Liver (tissue), 9 donors: ENCODE results near the gene RNASEH2A. TPM values are rescaled to one million over a fixed set of nuclear protein-coding genes. Genes with fewer than 3 reads are reported as not detected.

ENCODE experiments used
- DNase-seq: peaks from one replicate; pipeline ENCODE4 v3.0.0-alpha.2; 2017; ENCODE audit warnings: low spot score
- H3K27ac ChIP-seq, 2 donors: one replicate each; pipeline ENCODE4 v1.7.0; 2013; ENCODE audit warnings: inconsistent platforms in 2 of 2, low read length in 2 of 2, control low read depth in 1 of 2, low read depth in 1 of 2, mild to moderate bottlenecking in 1 of 2
- H3K27me3 ChIP-seq, 4 donors: one replicate each; pipeline versions ENCODE4 v1.6.1 to v1.7.0; 2013; ENCODE audit warnings: low read length in 3 of 4, inconsistent platforms in 1 of 4, mild to moderate bottlenecking in 1 of 4, moderate library complexity in 1 of 4; ENCODE audit not compliant: control insufficient read depth in 4 of 4, insufficient read depth in 4 of 4
- H3K36me3 ChIP-seq, 4 donors: one replicate each; pipeline versions ENCODE4 v1.6.1 to v1.7.0; 2013; ENCODE audit warnings: low read length in 3 of 4, mild to moderate bottlenecking in 3 of 4, low read depth in 1 of 4, moderate library complexity in 1 of 4; ENCODE audit not compliant: control insufficient read depth in 4 of 4, insufficient read depth in 3 of 4
- H3K4me1 ChIP-seq, 4 donors: one replicate each; pipeline versions ENCODE4 v1.6.1 to v1.7.0; 2013; ENCODE audit warnings: low read length in 3 of 4, mild to moderate bottlenecking in 3 of 4, moderate library complexity in 1 of 4; ENCODE audit not compliant: control insufficient read depth in 4 of 4, insufficient read depth in 4 of 4
- H3K4me3 ChIP-seq, 3 donors: one replicate each; pipeline versions ENCODE4 v1.6.1 to v1.7.0; 2013; ENCODE audit warnings: low read length in 3 of 3, control low read depth in 1 of 3, low read depth in 1 of 3, mild to moderate bottlenecking in 1 of 3
- H3K9ac ChIP-seq, 2 donors: one replicate each; pipeline ENCODE4 v1.7.0; 2013; ENCODE audit warnings: low read length in 2 of 2, mild to moderate bottlenecking in 2 of 2, moderate library complexity in 2 of 2, control low read depth in 1 of 2, low read depth in 1 of 2
- H3K9me3 ChIP-seq, 4 donors: one replicate each; pipeline versions ENCODE4 v1.6.1 to v1.7.0; 2013; ENCODE audit warnings: low read length in 3 of 4; ENCODE audit not compliant: control insufficient read depth in 4 of 4
- CTCF ChIP-seq: fragments of 150-350 bp; IDR thresholded peaks from 2 replicates; pipeline ENCODE4 v1.5.1; 2017; ENCODE audit warnings: improper control_type of control experiment, low read depth, low read length; ENCODE audit not compliant: missing input control
- EGR1 ChIP-seq, 2 donors: IDR thresholded peaks; 2 replicates each; pipeline ENCODE4 v1.6.1; 2016 to 2018; ENCODE audit warnings: antibody characterized with exemption in 2 of 2, low read depth in 2 of 2
- HNF4A ChIP-seq, 2 donors: conservative IDR thresholded peaks; 2 replicates each; pipeline ENCODE4 v1.6.1; 2016; ENCODE audit warnings: antibody characterized with exemption in 2 of 2, mild to moderate bottlenecking in 2 of 2
- RAD21 ChIP-seq, 2 donors: IDR thresholded peaks; 2 replicates each; pipeline ENCODE4 v1.6.1; 2016; ENCODE audit warnings: antibody characterized with exemption in 2 of 2, mild to moderate bottlenecking in 2 of 2
- REST ChIP-seq: IDR thresholded peaks from 2 replicates; pipeline ENCODE4 v1.6.1; 2016; ENCODE audit warnings: antibody characterized with exemption, mild to moderate bottlenecking
- RXRA ChIP-seq, 2 donors: IDR thresholded peaks; 2 replicates each; pipeline ENCODE4 v1.6.1; 2017 to 2018; ENCODE audit warnings: antibody characterized with exemption in 2 of 2, mild to moderate bottlenecking in 1 of 2
- SP1 ChIP-seq: IDR thresholded peaks from 2 replicates; pipeline ENCODE4 v1.6.1; 2018; ENCODE audit warnings: antibody characterized with exemption, mild to moderate bottlenecking
- WGBS: extraction: QIAGEN DNeasy Blood & Tissue Kit; methylation state at CpG from one replicate; pipeline ENCODE4 v1.1.7; 2013; 5-methylcytosine and 5-hydroxymethylcytosine counted together
- polyA plus RNA-seq, 2 donors: library from polyadenylated mRNA; stranded (reverse) in 1 of 2; unstranded in 1 of 2; fragments of 200-250 nt in 1 of 2; fragments of >200 nt in 1 of 2; fragmentation: Nextera tagmentation in 1 of 2; extraction: Ambion mirVana in 1 of 2; gene quantifications; one replicate each; pipeline versions ENCODE4 v1.2.1 to v1.2.3, GENCODE V29; 2013 to 2015
- total RNA-seq, 2 donors: library from RNA; depleted of rRNA; stranded (reverse); fragments of >200 nt; gene quantifications; one replicate each; pipeline ENCODE4 v1.2.3, GENCODE V29; 2014
- TF ChIP-seq, protein P1 (sequence below): IDR thresholded peaks from 2 replicates; pipeline ENCODE4 v1.6.1; 2016; ENCODE audit warnings: antibody characterized with exemption
- donor health status: healthy.
- donor health status: healthy.
- donor health status: healthy.
- donor health status: healthy.
- donor health status: healthy.

Gene RNASEH2A
- total and polyA plus RNA-seq, 4 donors = 1.8 to 17.5 (median 3.5) TPM

DNA sequence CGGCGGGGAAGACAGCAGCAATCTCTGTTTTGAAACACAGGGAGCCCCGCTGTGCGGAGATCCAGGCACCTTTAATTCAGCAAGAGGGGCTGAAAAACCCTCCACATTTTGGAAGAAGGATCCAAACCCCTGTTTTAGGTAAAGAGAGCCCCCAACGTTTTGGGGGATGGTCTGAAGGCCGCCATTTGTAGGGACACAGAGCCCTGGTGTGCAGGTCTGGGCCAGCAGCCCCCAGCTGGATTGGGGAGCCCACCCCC, 27.6 kb upstream of the RNASEH2A start (continued):
- no peak for TF ChIP-seq CTCF

- no peaks in the 10 kb centered on the region for H3K36me3 ChIP-seq
- WGBS = 65% methylated on average over 15 of the region's 15 CpGs
- no peak for DNase-seq
- H3K27ac ChIP-seq = peak overlapping the region; percentile 90 to 93
- H3K4me1 ChIP-seq = peaks cover 18 to 42% (median 31%) of the 10 kb centered on the region in 4 donors
- no peaks in the 10 kb centered on the region for H3K27me3 ChIP-seq
- no peaks in the 10 kb centered on the region for H3K9me3 ChIP-seq
- TF ChIP-seq RXRA (IDR thresholded peaks at IDR 0.05) (peak in 1 of 2 donors; percentile 26), HNF4A (conservative IDR thresholded peaks at IDR 0.05) (peak in 1 of 2 donors; percentile 19), REST (no peak)
- TF ChIP-seq, protein P1, sequence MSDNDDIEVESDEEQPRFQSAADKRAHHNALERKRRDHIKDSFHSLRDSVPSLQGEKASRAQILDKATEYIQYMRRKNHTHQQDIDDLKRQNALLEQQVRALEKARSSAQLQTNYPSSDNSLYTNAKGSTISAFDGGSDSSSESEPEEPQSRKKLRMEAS = peak; percentile 20
- H3K4me3 ChIP-seq = no peak overlapping the region
- H3K9ac ChIP-seq = no peak overlapping the region
Observed at GRCh38 chr19:12779162-12779993, 27.0 kb upstream of the RNASEH2A start.

DNA sequence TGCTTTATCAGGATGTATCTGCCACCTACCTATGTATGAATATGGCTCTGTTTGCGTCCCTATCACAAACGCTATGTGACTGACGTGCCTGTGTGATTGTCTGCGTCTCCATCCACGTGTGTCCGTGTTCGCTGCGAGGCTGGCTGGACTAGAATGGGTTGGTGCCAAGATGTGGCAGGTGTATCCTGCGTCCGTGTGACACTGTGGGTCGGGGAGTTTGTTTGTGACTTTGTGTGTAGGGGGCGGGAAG, 24.3 kb upstream of the RNASEH2A start:
- Histone ChIP-seq H3K9ac (peak overlapping the region in 1 of 2 donors; percentile 80), H3K9me3 (no peaks in the 10 kb centered on the region), H3K36me3 (no peaks in the 10 kb centered on the region), H3K4me1 (peaks cover 16 to 48% (median 25%) of the 10 kb centered on the region in 4 donors), H3K27ac (peak overlapping the region; percentile 67 to 86), H3K27me3 (no peaks in the 10 kb centered on the region), H3K4me3 (peak overlapping the region; percentile 8 to 41 (median 25))
- TF ChIP-seq EGR1 (IDR thresholded peaks at IDR 0.05; ENCODE audit: low read depth in 2 of 2) (no peak), SP1 (peak; percentile 4), CTCF (peak; percentile 1), RAD21 (IDR thresholded peaks at IDR 0.05) (no peak)
- 4% methylated on average over 12 of the region's 12 CpGs for WGBS
- DNase-seq = no peak
